GM23248 (cell line): Measurements from ENCODE around the gene MARK3. TPM values are rescaled to one million over a fixed set of nuclear protein-coding genes. Genes with fewer than 3 reads are reported as not detected.

Experiments used
- DNase-seq: peaks from one replicate; pipeline ENCODE4 v3.0.0-alpha.2; 2015
- H2AFZ ChIP-seq: fragments of 200-600 bp; sonication (generic); 2 replicates; pipeline ENCODE4 v1.6.1; 2016; ENCODE audit warnings: antibody characterized with exemption
- H3F3A ChIP-seq: fragments of 200-600 bp; sonication (generic); 2 replicates; pipeline ENCODE4 v1.6.1; 2016; ENCODE audit warnings: mild to moderate bottlenecking, antibody characterized with exemption, mixed run types; ENCODE audit not compliant: insufficient read depth
- H3K27ac ChIP-seq: fragments of 200-600 bp; sonication (generic); 2 replicates; pipeline ENCODE4 v1.5.1; 2016; ENCODE audit warnings: mild to moderate bottlenecking
- H3K27me3 ChIP-seq: fragments of 200-600 bp; sonication (generic); replicated peaks from 2 replicates; pipeline ENCODE4 v1.6.1; 2016; ENCODE audit warnings: mild to moderate bottlenecking; ENCODE audit not compliant: insufficient read depth
- H3K36me3 ChIP-seq: fragments of 200-600 bp; sonication (generic); 2 replicates; pipeline ENCODE4 v1.6.1; 2016; ENCODE audit warnings: low read depth, mild to moderate bottlenecking
- H3K4me1 ChIP-seq: fragments of 200-600 bp; sonication (generic); 2 replicates; pipeline ENCODE4 v1.6.1; 2016; ENCODE audit warnings: mild to moderate bottlenecking; ENCODE audit not compliant: insufficient read depth
- H3K4me2 ChIP-seq: fragments of 200-600 bp; sonication (generic); one replicate; pipeline ENCODE4 v1.6.1; 2016; ENCODE audit warnings: mild to moderate bottlenecking; ENCODE audit not compliant: unreplicated experiment
- H3K4me3 ChIP-seq: fragments of 200-600 bp; sonication (generic); 2 replicates; pipeline ENCODE4 v1.5.1; 2016; ENCODE audit warnings: mild to moderate bottlenecking
- H3K79me2 ChIP-seq: fragments of 200-600 bp; sonication (generic); 2 replicates; pipeline ENCODE4 v1.6.1; 2016; ENCODE audit warnings: mild to moderate bottlenecking; ENCODE audit not compliant: insufficient read depth
- H3K9ac ChIP-seq: fragments of 200-600 bp; sonication (generic); 2 replicates; pipeline ENCODE4 v1.6.1; 2016; ENCODE audit warnings: mild to moderate bottlenecking
- H3K9me2 ChIP-seq: fragments of 200-600 bp; sonication (generic); 2 replicates; pipeline ENCODE4 v1.6.1; 2016; ENCODE audit warnings: mixed run types, mild to moderate bottlenecking, moderate library complexity; ENCODE audit not compliant: insufficient read depth
- H3K9me3 ChIP-seq: fragments of 200-600 bp; sonication (generic); one replicate; pipeline ENCODE4 v1.6.1; 2017; ENCODE audit warnings: low read depth
- H4K20me1 ChIP-seq: fragments of 200-600 bp; sonication (generic); 2 replicates; pipeline ENCODE4 v1.6.0; 2016; ENCODE audit not compliant: insufficient read depth
- EZH2 ChIP-seq: fragments of 200-600 bp; sonication (generic); IDR thresholded peaks from 2 replicates; pipeline ENCODE4 v1.6.1; 2018; ENCODE audit warnings: antibody characterized with exemption, mild to moderate bottlenecking; ENCODE audit not compliant: insufficient read depth, poor library complexity, severe bottlenecking
- EZH2phosphoT487 ChIP-seq: fragments of 200-600 bp; sonication (generic); IDR thresholded peaks from 2 replicates; pipeline ENCODE4 v1.6.1; 2018; ENCODE audit warnings: antibody characterized with exemption, moderate library complexity, mild to moderate bottlenecking, low read depth; ENCODE audit not compliant: insufficient read depth
- WGBS, 2 experiments: methylation state at CpG; one replicate each; pipeline ENCODE4 v1.1.6; 2015 to 2017; ENCODE audit warnings: low lambda C conversion rate in 2 of 2, low coverage in 1 of 2; ENCODE audit errors: missing lambda C conversion rate in 2 of 2; 5-methylcytosine and 5-hydroxymethylcytosine counted together
- in situ Hi-C: fragments of 300-500 bp; cut with MboI; formaldehyde crosslinking; loops from 2 replicates; pipeline ENCODE4 v1.15.0; 2020
- polyA plus RNA-seq: library from polyadenylated mRNA; unstranded; fragments of >200 nt; fragmentation: Nextera tagmentation; extraction: Ambion mirVana; gene quantifications from 2 replicates; pipeline ENCODE4 v1.2.1, GENCODE V29; 2016
- total RNA-seq: library from RNA; depleted of rRNA; stranded (reverse); fragments of >200 nt; shearing (Covaris generic); gene quantifications from 2 replicates; pipeline ENCODE4 v1.2.3, GENCODE V29; 2014

Gene MARK3
- total and polyA plus RNA-seq, 2 experiments from 2014 or later, result 32.9 to 80.6 TPM

- peaks cover 9% of the 10 kb centered on the region; the same call in 1 of the 2 replicates for H3K4me1 ChIP-seq
- H4K20me1 ChIP-seq, result no peaks in the 10 kb centered on the region
- TF ChIP-seq EZH2 (no peak), EZH2phosphoT487 (no peak)
- no peak overlapping the region for H3K9ac ChIP-seq
- no peaks in the 10 kb centered on the region for H3K9me2 ChIP-seq
- 0 out of 2 replicates have a peak, but pooled peaks cover 11% of the 10 kb centered on the region for H3F3A ChIP-seq
- 13 to 29% methylated on average over 2 of the region's 2 CpGs for WGBS, 2 experiments
- peaks cover 97% of the 10 kb centered on the region for H3K79me2 ChIP-seq
- H3K27ac ChIP-seq, result 0 out of 2 replicates have a peak overlapping the region, but pooled peaks have one; percentile 0
- no peaks in the 10 kb centered on the region for H3K27me3 ChIP-seq
- DNase-seq, result peak; percentile 20
- 0 out of 2 replicates have a peak, but pooled peaks cover 7% of the 10 kb centered on the region for H3K36me3 ChIP-seq
- H2AFZ ChIP-seq, result no peak overlapping the region
- H3K4me2 ChIP-seq, result peak overlapping the region; percentile 52
- H3K4me3 ChIP-seq, result no peak overlapping the region
- in situ Hi-C loops, result no loop called here
- no peaks in the 10 kb centered on the region for H3K9me3 ChIP-seq
These were observed 65.2 kb downstream of the MARK3 start for GRCh38 chr14:103450416-103450815.

- in situ Hi-C loops, result no loop called here
These were observed 66.2 kb downstream of the MARK3 start for GRCh38 chr14:103451401-103451800.

GRCh38 chr14:103453791-103454190, 68.6 kb downstream of the MARK3 start:
- no peaks in the 10 kb centered on the region for H3K27me3 ChIP-seq
- no peak for TF ChIP-seq EZH2phosphoT487
- TF ChIP-seq EZH2, result no peak
- no peaks in the 10 kb centered on the region for H3K9me2 ChIP-seq
- H3K79me2 ChIP-seq, result peaks cover 96% of the 10 kb centered on the region
- no peak overlapping the region for H2AFZ ChIP-seq
- no peaks in the 10 kb centered on the region for H4K20me1 ChIP-seq
- in situ Hi-C loops, result no loop called here
- no peak overlapping the region for H3K4me2 ChIP-seq
- H3K36me3 ChIP-seq, result peaks cover 8% of the 10 kb centered on the region; the same call in 1 of the 2 replicates
- no peak for DNase-seq
- H3F3A ChIP-seq, result peaks cover 17% of the 10 kb centered on the region; the same call in 1 of the 2 replicates
- peaks cover 26% of the 10 kb centered on the region for H3K4me1 ChIP-seq
- no peak overlapping the region for H3K9ac ChIP-seq
- H3K9me3 ChIP-seq, result no peaks in the 10 kb centered on the region
- H3K4me3 ChIP-seq, result no peak overlapping the region
- 82 to 85% methylated on average over 6 of the region's 6 CpGs for WGBS, 2 experiments
- H3K27ac ChIP-seq, result no peak overlapping the region

More at GRCh38 chr14:103451401-103451800, 66.2 kb downstream of the MARK3 start:
- no peak for DNase-seq
- Histone ChIP-seq H3K27ac (no peak overlapping the region), H3K9ac (no peak overlapping the region), H3K79me2 (peaks cover 97% of the 10 kb centered on the region), H3K4me3 (no peak overlapping the region), H3K9me3 (no peaks in the 10 kb centered on the region), H3K4me1 (peaks cover 16% of the 10 kb centered on the region), H2AFZ (no peak overlapping the region), H3K4me2 (no peak overlapping the region), H3F3A (peaks cover 11% of the 10 kb centered on the region; the same call in 1 of the 2 replicates), H3K27me3 (no peaks in the 10 kb centered on the region), H4K20me1 (no peaks in the 10 kb centered on the region), H3K36me3 (0 out of 2 replicates have a peak, but pooled peaks cover 6% of the 10 kb centered on the region), H3K9me2 (no peaks in the 10 kb centered on the region)
- TF ChIP-seq EZH2phosphoT487 (no peak), EZH2 (no peak)

- Histone ChIP-seq H3K9me2 (no peaks in the 10 kb centered on the region), H4K20me1 (no peaks in the 10 kb centered on the region), H3K4me3 (no peak overlapping the region), H3K9ac (no peak overlapping the region), H3K79me2 (peaks cover 96% of the 10 kb centered on the region), H3K36me3 (peaks cover 21% of the 10 kb centered on the region; the same call in 1 of the 2 replicates), H2AFZ (no peak overlapping the region), H3F3A (peaks cover 17% of the 10 kb centered on the region; the same call in 1 of the 2 replicates), H3K4me2 (peak overlapping the region; percentile 20), H3K27ac (peak overlapping the region; percentile 9; the same call in 1 of the 2 replicates), H3K27me3 (no peaks in the 10 kb centered on the region), H3K9me3 (no peaks in the 10 kb centered on the region), H3K4me1 (peaks cover 17% of the 10 kb centered on the region)
- TF ChIP-seq EZH2phosphoT487 (no peak), EZH2 (no peak)
- WGBS, 2 experiments, result 93 to 97% methylated on average over 4 of the region's 4 CpGs
- in situ Hi-C loops, result no loop called here
- DNase-seq, result peak; percentile 36
These were observed 71.1 kb downstream of the MARK3 start for GRCh38 chr14:103456167-103456835.
